CD4-positive, alpha-beta T cell treated with Interleukin-17A for 1 hour (primary cell): ENCODE measurements around the gene RFX5.
A peak's percentile ranks its signal among the peaks of the same experiment; 100 is the strongest.
"Not testable (repeated sequence)": the region's sequence is repeated elsewhere in the genome, so short reads cannot be mapped to it uniquely, and the experiment has no call there.

Source experiments
- DNase-seq: peaks from one replicate; pipeline ENCODE4 v3.0.0-alpha.2; 2020

The RFX5 gene

GRCh38 chr1:151361883-151362282 is 14.8 kb upstream of the RFX5 start:
- DNase-seq: no peak

- no peak for DNase-seq
Observed at GRCh38 chr1:151356696-151357095, 9.6 kb upstream of the RFX5 start.

GRCh38 chr1:151352021-151352718 is 5.1 kb upstream of the RFX5 start:
- DNase-seq: no peak

GRCh38 chr1:151350323-151350722 is 3.3 kb upstream of the RFX5 start:
- DNase-seq: not testable (repeated sequence)

GRCh38 chr1:151347523-151348246 is 633 bp upstream of the RFX5 start:
- no peak for DNase-seq

- DNase-seq: no peak
Observed at GRCh38 chr1:151346082-151346768, 827 bp downstream of the RFX5 start.

- DNase-seq: no peak
Observed at GRCh38 chr1:151344291-151344690, 2.8 kb downstream of the RFX5 start.

GRCh38 chr1:151343587-151343986 is 3.5 kb downstream of the RFX5 start:
- DNase-seq: no peak

GRCh38 chr1:151342569-151342968 is 4.5 kb downstream of the RFX5 start:
- DNase-seq: no peak

- DNase-seq: no peak
Observed at GRCh38 chr1:151342021-151342420, 5.0 kb downstream of the RFX5 start.

- DNase-seq: peak; percentile 84
Observed at GRCh38 chr1:151340870-151341754, 5.9 kb downstream of the RFX5 start.

- DNase-seq: no peak
Observed at GRCh38 chr1:151336556-151336955, 10.5 kb downstream of the RFX5 start.

GRCh38 chr1:151334822-151335221 is 12.2 kb downstream of the RFX5 start:
- no peak for DNase-seq

- DNase-seq: no peak
Observed at GRCh38 chr1:151327903-151328674, 19.0 kb downstream of the RFX5 start.

GRCh38 chr1:151327223-151327902 is 19.7 kb downstream of the RFX5 start, which contains the start of gene PI4KB:
PI4KB (minus strand) TSS chr1:151327416; CDS start chr1:151316481, 10,935 bp downstream.
- peak; percentile 98 for DNase-seq

GRCh38 chr1:151326619-151327222 is 20.3 kb downstream of the RFX5 start:
- DNase-seq: peak; percentile 80

- DNase-seq: no peak
Observed at GRCh38 chr1:151325646-151326429, 21.2 kb downstream of the RFX5 start.

GRCh38 chr1:151325231-151325630 is 21.8 kb downstream of the RFX5 start:
- no peak for DNase-seq

GRCh38 chr1:151324390-151324930 is 22.6 kb downstream of the RFX5 start:
- DNase-seq: no peak

- DNase-seq: no peak
Observed at GRCh38 chr1:151318975-151319374, 28.1 kb downstream of the RFX5 start.
